OCI-LY3 (cell line): Measurements from ENCODE around the gene FFAR2.

Experiments used
- H2AFZ ChIP-seq: fragments of 200-600, 300-600 bp; shearing (Covaris generic); 2 replicates; pipeline ENCODE4 v1.6.0; 2014; ENCODE audit warnings: antibody characterized with exemption, low read depth, low read length
- H3K27ac ChIP-seq: fragments of 200-600, 300-600 bp; sonication (generic); 2 replicates; pipeline ENCODE4 v1.5.1; 2014; ENCODE audit warnings: mild to moderate bottlenecking, low read length, moderate library complexity, mixed read lengths
- H3K27me3 ChIP-seq: fragments of 200-600, 300-600 bp; sonication (generic); 2 replicates; pipeline ENCODE4 v1.6.1; 2014; ENCODE audit warnings: low read depth, low read length, mixed read lengths
- H3K36me3 ChIP-seq: fragments of 200-600, 300-600 bp; sonication (generic); replicated peaks from 2 replicates; pipeline ENCODE3; 2014; ENCODE audit warnings: low read depth, low read length, mixed read lengths
- H3K4me1 ChIP-seq: fragments of 300-600, 200-600 bp; sonication (generic); 2 replicates; pipeline ENCODE4 v1.6.1; 2014; ENCODE audit warnings: low read length, mixed read lengths
- H3K4me2 ChIP-seq: fragments of 200-600, 300-600 bp; sonication (generic); 2 replicates; pipeline ENCODE4 v1.6.1; 2014; ENCODE audit warnings: low read length, mixed read lengths
- H3K4me3 ChIP-seq: fragments of 300-600, 200-600 bp; sonication (generic); 2 replicates; pipeline ENCODE4 v1.5.1; 2014; ENCODE audit warnings: antibody characterized with exemption, mild to moderate bottlenecking, low read length, moderate library complexity
- H3K79me2 ChIP-seq: fragments of 300-600, 200-600 bp; shearing (Covaris generic); 2 replicates; pipeline ENCODE4 v1.6.1; 2014; ENCODE audit warnings: mild to moderate bottlenecking, low read length, mixed read lengths
- H3K9ac ChIP-seq: fragments of 300-600, 200-600 bp; shearing (Covaris generic); 2 replicates; pipeline ENCODE4 v1.6.0; 2014; ENCODE audit warnings: mild to moderate bottlenecking, low read length, moderate library complexity
- H3K9me3 ChIP-seq: fragments of 200-600, 300-600 bp; shearing (Covaris generic); 2 replicates; pipeline ENCODE4 v1.6.1; 2014; ENCODE audit warnings: low read length, mixed read lengths; ENCODE audit not compliant: insufficient read depth
- H4K20me1 ChIP-seq: fragments of 200-600, 300-600 bp; sonication (generic); 2 replicates; pipeline ENCODE4 v1.6.1; 2016; ENCODE audit warnings: low read length, mixed read lengths; ENCODE audit not compliant: insufficient read depth
- CTCF ChIP-seq: fragments of 200-600, 300-600 bp; sonication (generic); IDR thresholded peaks from 2 replicates; pipeline ENCODE4 v1.5.1; 2014; ENCODE audit warnings: antibody characterized with exemption, low read length, low read depth
- EZH2phosphoT487 ChIP-seq: fragments of 200-600 bp; shearing (Covaris generic); IDR thresholded peaks from 2 replicates; pipeline ENCODE4 v1.6.1; 2018; ENCODE audit warnings: antibody characterized with exemption, mixed run types, low read depth

Gene FFAR2

GRCh38 chr19:35451338-35452096 is 3.5 kb downstream of the FFAR2 start:
- H3K4me3 ChIP-seq, result no peak overlapping the region
- no peaks in the 10 kb centered on the region for H3K79me2 ChIP-seq
- no peaks in the 10 kb centered on the region for H3K36me3 ChIP-seq
- no peak overlapping the region for H3K27ac ChIP-seq
- H3K4me1 ChIP-seq, result peaks cover 44% of the 10 kb centered on the region
- H3K9ac ChIP-seq, result no peak overlapping the region
- peaks cover 10% of the 10 kb centered on the region; the same call in 1 of the 2 replicates for H4K20me1 ChIP-seq
- peaks cover 76% of the 10 kb centered on the region for H3K27me3 ChIP-seq
- TF ChIP-seq EZH2phosphoT487 (0 out of 2 replicates have a peak, but pooled peaks have one; percentile 76), CTCF (no peak)
- peak overlapping the region; percentile 50 for H3K4me2 ChIP-seq
- H3K9me3 ChIP-seq, result peaks cover 3% of the 10 kb centered on the region; the same call in 1 of the 2 replicates
- H2AFZ ChIP-seq, result no peak overlapping the region

- H3K9me3 ChIP-seq, result peaks cover 3% of the 10 kb centered on the region; the same call in 1 of the 2 replicates
- H3K27me3 ChIP-seq, result peaks cover 53% of the 10 kb centered on the region
- no peak overlapping the region for H3K27ac ChIP-seq
- H3K79me2 ChIP-seq, result no peaks in the 10 kb centered on the region
- no peak overlapping the region for H2AFZ ChIP-seq
- H3K4me3 ChIP-seq, result no peak overlapping the region
- H3K9ac ChIP-seq, result no peak overlapping the region
- no peak for TF ChIP-seq EZH2phosphoT487
- no peak for TF ChIP-seq CTCF
- H3K36me3 ChIP-seq, result no peaks in the 10 kb centered on the region
- no peak overlapping the region for H3K4me2 ChIP-seq
- peaks cover 8% of the 10 kb centered on the region; the same call in 1 of the 2 replicates for H4K20me1 ChIP-seq
- H3K4me1 ChIP-seq, result peaks cover 57% of the 10 kb centered on the region
Measured at GRCh38 chr19:35454663-35455062, 6.6 kb downstream of the FFAR2 start.

GRCh38 chr19:35455616-35456201 is 7.7 kb downstream of the FFAR2 start:
- peaks cover 4% of the 10 kb centered on the region; the same call in 1 of the 2 replicates for H4K20me1 ChIP-seq
- peaks cover 3% of the 10 kb centered on the region; the same call in 1 of the 2 replicates for H3K9me3 ChIP-seq
- no peak overlapping the region for H3K4me2 ChIP-seq
- no peaks in the 10 kb centered on the region for H3K36me3 ChIP-seq
- H3K4me1 ChIP-seq, result peaks cover 63% of the 10 kb centered on the region
- no peak overlapping the region for H3K27ac ChIP-seq
- H3K9ac ChIP-seq, result no peak overlapping the region
- no peak overlapping the region for H3K4me3 ChIP-seq
- H2AFZ ChIP-seq, result no peak overlapping the region
- peaks cover 52% of the 10 kb centered on the region for H3K27me3 ChIP-seq
- no peaks in the 10 kb centered on the region for H3K79me2 ChIP-seq
- TF ChIP-seq EZH2phosphoT487, result no peak
- no peak for TF ChIP-seq CTCF

- peak overlapping the region; percentile 62 for H3K27ac ChIP-seq
- H4K20me1 ChIP-seq, result no peaks in the 10 kb centered on the region
- H3K27me3 ChIP-seq, result peaks cover 56% of the 10 kb centered on the region
- H3K36me3 ChIP-seq, result no peaks in the 10 kb centered on the region
- TF ChIP-seq CTCF (no peak), EZH2phosphoT487 (no peak)
- no peaks in the 10 kb centered on the region for H3K79me2 ChIP-seq
- peak overlapping the region; percentile 37 for H3K4me3 ChIP-seq
- H3K4me2 ChIP-seq, result peak overlapping the region; percentile 72
- H3K9me3 ChIP-seq, result peaks cover 3% of the 10 kb centered on the region; the same call in 1 of the 2 replicates
- no peak overlapping the region for H2AFZ ChIP-seq
- H3K9ac ChIP-seq, result no peak overlapping the region; the same call in 1 of the 2 replicates
- peaks cover 57% of the 10 kb centered on the region for H3K4me1 ChIP-seq
Measured at GRCh38 chr19:35457173-35457572, 9.1 kb downstream of the FFAR2 start.
